SHP77 (cell line): ENCODE data around the gene HTR6.

Experiments
- DNase-seq, 2 experiments: peaks; one replicate each; lab custom pipeline; 2025; lab: John Stamatoyannopoulos, UW

Gene HTR6

DNA sequence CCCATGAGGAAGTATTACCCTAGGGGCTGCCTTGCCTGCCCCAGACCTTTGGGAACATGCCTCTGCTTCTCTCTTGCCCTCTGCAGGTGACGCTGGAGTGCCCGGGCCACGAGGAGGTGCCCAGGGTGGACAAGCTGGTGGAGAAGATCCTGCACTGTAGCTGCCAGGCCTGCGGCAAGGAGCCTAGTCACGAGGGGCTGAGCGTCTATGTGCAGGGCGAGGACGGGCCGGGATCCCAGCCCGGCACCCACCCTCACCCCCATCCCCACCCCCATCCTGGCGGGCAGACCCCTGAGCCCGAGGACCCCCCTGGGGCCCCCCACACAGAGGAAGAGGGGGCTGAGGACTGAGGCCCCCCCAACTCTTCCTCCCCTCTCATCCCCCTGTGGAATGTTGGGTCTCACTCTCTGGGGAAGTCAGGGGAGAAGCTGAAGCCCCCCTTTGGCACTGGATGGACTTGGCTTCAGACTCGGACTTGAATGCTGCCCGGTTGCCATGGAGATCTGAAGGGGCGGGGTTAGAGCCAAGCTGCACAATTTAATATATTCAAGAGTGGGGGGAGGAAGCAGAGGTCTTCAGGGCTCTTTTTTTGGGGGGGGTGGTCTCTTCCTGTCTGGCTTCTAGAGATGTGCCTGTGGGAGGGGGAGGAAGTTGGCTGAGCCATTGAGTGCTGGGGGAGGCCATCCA, 7.8 kb upstream of the HTR6 start:
- no peak for DNase-seq

DNA sequence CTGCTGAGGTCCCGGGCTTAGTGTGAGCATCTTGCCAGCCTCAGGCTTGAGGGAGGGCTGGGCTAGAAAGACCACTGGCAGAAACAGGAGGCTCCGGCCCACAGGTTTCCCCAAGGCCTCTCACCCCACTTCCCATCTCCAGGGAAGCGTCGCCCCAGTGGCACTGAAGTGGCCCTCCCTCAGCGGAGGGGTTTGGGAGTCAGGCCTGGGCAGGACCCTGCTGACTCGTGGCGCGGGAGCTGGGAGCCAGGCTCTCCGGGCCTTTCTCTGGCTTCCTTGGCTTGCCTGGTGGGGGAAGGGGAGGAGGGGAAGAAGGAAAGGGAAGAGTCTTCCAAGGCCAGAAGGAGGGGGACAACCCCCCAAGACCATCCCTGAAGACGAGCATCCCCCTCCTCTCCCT, 7.2 kb upstream of the HTR6 start:
- no peak for DNase-seq

DNA sequence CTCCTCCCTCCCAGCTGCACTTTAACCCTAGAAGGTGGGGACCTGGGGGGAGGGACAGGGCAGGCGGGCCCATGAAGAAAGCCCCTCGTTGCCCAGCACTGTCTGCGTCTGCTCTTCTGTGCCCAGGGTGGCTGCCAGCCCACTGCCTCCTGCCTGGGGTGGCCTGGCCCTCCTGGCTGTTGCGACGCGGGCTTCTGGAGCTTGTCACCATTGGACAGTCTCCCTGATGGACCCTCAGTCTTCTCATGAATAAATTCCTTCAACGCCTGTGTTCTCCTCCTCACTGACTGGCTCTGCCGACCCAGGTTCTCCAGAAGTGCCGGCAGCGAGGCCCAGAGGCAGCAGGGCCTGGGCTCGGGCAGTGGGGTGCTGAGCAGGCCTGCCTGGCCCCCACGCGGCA, 6.5 kb upstream of the HTR6 start:
- no peak for DNase-seq

DNA sequence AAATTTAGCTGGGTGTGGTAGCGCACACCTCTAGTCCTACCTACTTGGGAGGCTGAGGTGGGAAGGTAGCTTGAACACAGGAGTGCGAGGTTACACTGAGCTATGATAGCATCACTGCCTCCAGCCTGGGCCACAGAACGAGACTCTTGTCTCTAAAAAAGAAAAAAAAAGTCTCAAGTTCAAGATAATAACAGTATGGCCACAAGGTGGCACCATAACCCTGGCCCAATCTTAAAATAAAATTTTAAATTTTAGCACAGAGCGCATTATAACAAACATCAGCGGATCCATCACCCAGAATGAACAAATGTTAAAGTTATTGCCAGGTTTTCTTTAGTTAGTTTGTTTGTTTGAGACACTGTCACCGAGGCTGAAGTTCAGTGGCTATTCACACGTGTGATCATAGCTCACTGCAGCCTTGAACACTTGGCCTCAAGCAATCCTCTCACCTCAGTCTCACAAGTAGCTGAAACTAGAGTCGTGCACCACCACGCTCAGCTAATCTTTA, 2.9 kb upstream of the HTR6 start:
- no peak for DNase-seq

DNA sequence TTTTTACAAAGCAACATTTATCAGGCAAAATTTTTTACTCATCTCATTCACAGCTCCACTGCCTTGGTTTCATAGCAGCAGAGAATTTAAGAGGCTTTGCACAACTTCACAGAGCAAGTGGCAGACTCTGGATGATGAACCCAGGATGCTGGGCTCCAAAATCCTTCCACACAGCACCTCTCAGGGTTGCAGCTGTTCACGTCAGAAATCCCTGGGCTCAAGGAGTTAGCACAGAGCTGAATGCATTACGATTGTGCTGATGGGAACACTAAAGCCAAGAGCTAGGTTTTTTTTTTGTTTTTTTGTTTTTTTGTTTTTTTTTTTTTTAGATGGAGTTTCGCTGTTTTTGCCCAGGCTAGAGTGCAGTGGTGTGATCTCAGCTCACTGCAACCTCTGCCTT, 2.4 kb upstream of the HTR6 start:
- no peak for DNase-seq

DNA sequence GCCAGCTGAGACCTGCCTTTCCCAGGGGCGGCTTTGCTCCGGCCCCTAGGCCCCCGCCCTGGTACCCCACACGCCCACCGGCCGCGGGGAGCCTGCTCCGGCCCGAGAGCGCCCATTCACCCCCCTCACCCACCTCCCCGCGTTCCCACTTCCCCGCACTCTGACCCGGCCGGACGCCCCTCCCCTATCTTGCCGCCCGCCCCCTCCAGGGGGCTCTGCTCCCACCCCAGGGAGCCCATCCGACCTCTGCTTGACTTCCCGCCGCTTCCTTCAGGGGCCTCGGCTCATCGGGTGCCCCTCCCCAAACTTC, 466 bp downstream of the HTR6 start:
- no peak for DNase-seq

DNA sequence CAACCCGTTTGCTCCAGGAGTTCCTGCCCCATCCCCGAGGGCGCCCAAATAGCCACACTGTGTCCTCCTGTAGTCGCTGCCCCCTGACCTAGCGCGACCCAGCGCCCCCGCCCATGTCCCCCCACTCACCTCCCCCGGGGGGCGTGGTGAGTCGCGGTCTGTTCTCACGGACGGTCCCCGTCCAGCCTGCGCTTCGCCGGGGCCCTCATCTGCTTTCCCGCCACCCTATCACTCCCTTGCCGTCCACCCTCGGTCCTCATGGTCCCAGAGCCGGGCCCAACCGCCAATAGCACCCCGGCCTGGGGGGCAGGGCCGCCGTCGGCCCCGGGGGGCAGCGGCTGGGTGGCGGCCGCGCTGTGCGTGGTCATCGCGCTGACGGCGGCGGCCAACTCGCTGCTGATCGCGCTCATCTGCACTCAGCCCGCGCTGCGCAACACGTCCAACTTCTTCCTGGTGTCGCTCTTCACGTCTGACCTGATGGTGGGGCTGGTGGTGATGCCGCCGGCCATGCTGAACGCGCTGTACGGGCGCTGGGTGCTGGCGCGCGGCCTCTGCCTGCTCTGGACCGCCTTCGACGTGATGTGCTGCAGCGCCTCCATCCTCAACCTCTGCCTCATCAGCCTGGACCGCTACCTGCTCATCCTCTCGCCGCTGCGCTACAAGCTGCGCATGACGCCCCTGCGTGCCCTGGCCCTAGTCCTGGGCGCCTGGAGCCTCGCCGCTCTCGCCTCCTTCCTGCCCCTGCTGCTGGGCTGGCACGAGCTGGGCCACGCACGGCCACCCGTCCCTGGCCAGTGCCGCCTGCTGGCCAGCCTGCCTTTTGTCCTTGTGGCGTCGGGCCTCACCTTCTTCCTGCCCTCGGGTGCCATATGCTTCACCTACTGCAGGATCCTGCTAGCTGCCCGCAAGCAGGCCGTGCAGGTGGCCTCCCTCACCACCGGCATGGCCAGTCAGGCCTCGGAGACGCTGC, 1.1 kb downstream of the HTR6 start:
- DNase-seq = no peak

DNA sequence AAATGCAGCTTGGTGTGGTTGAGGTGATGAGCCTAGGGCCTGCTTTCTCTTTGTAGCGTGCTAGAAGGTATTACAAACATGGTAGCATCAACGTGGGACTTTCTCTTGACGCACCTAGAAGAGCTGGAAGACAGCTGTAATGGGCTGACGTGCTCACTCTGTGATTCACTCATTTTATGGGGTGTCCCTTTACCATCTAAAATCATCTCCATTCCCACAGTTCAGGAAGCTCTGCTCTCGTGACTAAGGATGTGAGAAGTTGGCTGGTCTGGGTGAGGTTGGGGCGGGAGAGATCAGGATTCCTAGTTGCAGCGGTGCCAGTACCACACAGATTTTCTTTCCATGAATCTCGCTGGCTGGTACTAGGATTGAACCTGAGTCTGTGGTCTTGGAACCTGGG, 4.2 kb downstream of the HTR6 start:
- DNase-seq = no peak

DNA sequence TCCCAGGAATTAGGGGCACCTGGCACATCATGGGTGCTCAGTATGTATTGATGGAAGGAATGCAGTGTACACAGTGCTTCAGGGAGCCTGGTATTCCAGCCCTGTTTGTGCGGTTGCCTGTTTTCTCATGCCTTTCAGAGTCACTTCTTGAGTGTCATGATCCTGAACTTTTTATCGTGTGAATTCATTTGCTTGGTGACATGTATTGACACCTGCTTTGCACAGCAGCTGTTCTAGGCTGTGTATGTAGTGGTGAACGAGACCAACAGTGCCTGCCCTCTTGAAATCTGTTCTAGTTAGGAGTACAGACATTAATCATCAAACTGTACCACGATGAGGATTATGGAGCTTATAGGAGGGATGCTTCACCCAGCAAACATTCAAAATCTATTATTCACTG, 6.1 kb downstream of the HTR6 start:
- no peak for DNase-seq

DNA sequence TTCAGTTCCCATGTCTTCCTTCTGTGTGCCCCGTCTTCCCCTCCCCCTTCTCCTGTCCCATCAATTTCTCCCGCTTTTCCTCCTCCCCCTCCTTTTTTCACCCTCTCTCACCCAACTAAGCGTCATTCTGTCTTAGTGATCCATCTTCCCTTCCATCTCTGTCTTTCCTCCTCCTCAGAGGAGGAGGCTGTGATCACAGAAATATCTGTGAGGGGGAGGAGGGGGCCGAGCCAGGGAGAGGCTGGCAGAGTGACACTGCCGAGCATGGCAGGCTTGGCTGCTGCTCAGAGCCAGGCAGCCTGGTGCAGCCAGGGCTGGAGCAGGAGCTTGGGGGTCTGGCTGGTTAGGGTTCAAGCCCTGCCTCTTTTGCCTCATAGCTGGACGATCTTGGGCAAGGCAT, 7.6 kb downstream of the HTR6 start:
- DNase-seq = no peak

DNA sequence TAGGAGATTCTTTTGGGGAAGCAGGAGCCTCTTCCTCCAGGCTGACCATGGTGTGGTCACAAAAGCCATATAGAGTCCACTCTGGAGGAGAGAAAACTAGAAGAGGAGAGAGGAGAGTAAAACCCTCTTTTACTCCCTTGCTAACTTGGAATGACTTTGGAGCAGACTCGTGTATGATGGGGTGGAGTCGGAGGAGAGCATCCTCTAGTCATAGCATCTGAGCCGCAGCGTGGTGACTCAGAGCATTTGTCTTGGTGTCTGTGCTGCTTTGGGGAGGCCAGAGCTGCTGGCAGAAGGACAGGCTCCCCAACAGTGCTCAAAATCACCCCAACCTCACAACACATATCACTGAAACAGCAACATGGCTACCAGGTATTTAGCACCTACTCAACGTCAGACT, 11.1 kb downstream of the HTR6 start:
- no peak for DNase-seq

DNA sequence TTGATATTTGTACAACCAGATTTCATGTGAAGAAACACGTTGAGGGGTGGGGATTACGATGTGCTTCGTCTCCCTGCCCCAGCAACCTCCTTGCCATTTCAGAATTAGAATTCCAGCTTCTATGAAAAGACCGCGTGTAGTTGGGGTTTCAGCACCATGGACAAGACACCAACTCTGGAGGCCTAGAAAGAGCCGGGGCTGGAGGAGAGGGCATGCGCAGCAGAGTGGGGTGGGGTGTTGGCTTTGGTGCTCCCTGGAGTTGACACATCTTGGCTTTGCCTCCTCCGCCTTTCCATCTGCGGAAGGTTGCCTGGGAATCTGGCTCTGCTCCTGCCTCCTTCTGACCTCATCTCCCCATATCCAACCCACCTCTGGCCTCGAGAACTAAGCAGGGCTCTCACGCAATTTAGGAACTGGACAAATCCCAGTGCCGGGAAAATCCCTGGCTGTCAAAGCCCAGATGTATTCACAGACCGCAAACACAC, 11.8 kb downstream of the HTR6 start:
- DNase-seq = no peak

DNA sequence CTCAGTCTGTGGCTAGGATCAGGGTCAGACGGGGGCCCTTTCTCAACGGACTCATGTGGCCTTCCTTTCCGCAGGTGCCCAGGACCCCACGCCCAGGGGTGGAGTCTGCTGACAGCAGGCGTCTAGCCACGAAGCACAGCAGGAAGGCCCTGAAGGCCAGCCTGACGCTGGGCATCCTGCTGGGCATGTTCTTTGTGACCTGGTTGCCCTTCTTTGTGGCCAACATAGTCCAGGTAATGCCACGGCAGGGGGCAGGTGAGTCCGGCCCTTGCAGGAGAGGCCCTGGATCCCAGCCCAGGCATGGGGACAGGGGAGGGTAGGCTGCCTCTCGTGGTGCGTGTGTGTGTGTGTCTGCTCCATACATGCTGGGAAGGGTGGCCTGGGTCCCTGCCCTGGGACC, 13.8 kb downstream of the HTR6 start:
- no peak for DNase-seq

DNA sequence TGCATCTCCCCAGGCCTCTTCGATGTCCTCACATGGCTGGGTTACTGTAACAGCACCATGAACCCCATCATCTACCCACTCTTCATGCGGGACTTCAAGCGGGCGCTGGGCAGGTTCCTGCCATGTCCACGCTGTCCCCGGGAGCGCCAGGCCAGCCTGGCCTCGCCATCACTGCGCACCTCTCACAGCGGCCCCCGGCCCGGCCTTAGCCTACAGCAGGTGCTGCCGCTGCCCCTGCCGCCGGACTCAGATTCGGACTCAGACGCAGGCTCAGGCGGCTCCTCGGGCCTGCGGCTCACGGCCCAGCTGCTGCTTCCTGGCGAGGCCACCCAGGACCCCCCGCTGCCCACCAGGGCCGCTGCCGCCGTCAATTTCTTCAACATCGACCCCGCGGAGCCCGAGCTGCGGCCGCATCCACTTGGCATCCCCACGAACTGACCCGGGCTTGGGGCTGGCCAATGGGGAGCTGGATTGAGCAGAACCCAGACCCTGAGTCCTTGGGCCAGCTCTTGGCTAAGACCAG, 14.3 kb downstream of the HTR6 start:
- no peak for DNase-seq

DNA sequence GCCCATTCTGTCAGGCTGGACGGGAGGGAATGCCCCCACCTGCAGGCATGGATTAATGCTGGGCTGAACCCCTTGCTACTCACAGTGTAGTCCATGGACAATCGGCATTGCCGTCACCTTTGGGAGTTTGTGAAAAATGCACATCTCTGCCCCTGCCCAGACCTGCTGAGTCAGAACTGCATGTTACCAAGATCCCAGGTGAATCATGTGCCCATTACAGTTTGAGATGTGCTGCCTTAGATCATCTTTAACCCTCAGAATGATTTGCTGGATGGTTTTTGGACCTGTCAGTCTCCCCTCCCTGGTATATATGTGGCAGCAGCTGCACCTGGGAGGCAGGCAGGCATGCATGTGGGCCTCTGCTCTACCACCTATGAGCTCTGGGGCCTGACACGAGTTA, 15.0 kb downstream of the HTR6 start:
- DNase-seq = no peak

DNA sequence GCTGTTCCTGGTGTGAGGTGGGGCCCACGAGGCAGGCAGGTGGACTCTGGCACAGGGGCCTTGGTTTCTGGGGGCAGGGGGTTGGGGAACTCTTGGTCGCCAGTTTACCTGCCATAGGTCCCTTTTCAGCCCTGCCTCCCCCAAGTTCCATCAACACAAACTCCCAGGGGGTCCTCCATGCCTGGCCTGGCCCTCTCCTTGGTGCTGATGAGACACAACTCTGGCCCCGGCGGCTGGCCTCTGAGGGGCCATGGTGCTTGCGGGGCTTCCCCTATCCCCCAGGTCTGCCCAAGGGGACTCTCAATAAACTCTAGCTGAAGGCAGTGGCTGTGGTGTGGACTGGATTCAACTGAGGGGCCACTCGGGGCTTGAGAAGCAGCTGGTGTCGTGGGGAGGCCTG, 16.0 kb downstream of the HTR6 start:
- no peak for DNase-seq

DNA sequence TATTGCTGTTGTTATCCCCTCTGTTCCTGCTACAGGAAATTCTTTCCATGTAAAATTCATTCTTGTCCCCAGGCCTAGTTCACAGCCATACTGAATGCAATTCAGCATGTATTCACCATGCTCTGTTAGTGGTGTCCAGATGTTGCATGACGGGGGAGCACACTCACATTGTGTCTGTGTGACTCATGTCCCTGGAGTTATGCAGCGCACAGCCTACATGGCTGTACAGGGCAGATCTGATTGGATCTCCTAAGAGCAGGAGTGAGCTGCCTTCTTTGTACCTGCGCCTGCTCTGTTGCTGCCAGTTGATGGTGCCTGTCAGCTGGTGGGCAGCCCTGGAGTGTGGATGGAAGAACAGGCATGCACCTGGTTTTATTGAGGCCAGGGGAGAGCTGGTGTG, 17.6 kb downstream of the HTR6 start:
- no peak for DNase-seq

DNA sequence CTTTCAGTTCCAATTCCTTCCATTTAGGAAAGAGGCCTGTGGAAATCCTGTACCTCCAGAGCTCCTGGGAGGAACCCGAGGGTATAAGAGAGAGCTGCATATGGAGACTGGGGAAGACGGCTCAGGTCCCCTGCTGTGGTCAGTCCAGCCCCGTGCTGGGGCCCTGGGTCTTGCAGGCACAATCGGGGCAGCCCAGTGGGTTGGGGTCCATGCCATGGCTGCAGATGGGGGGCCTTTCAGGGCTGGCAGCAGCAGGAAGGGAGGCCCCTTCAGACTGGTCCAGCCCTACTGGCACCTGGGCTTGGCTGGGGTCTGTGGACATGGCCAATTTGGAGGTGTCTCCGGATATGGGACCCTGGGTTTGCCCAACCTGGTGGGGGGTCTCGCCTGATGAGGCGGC, 18.2 kb downstream of the HTR6 start:
- no peak for DNase-seq

DNA sequence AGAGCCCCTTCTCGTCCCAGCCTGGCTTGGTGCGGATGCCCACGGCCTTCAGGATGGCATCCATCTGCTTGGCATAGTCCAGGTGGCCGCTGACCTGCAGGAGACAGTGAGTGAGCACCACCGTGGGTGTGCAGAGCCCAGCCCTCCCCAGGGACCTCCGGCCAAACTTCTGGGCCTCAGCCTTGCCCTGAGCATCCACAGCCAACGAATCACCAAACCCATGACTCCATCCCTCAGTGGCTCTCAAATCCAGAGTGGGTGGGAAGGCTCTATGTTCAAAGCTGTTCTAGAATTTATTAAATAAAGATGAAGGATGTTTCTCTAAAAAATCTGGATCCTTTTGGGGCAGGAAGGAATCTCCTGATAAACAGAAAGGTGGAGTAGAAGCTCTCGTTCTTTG, 18.7 kb downstream of the HTR6 start:
- DNase-seq = no peak

DNA sequence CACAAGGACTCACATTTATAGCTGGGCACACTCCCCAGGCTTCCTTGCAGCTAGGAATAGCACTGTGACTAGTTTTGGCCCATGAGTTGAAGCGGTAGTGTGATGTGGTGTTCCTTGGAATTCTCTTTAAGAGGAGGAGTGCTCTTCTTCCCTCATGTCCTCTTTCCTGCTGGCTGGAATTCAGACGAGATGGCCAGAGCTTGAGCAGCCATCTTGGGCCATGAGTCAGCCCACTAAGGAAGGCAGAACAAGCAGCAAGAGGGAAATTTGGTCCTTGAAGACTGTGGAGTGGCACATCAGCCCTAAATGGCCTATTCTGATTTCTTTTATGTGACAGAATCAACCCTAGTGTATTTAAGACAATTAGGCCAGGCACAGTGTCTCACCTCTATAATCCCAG, 20.0 kb downstream of the HTR6 start:
- no peak for DNase-seq

DNA sequence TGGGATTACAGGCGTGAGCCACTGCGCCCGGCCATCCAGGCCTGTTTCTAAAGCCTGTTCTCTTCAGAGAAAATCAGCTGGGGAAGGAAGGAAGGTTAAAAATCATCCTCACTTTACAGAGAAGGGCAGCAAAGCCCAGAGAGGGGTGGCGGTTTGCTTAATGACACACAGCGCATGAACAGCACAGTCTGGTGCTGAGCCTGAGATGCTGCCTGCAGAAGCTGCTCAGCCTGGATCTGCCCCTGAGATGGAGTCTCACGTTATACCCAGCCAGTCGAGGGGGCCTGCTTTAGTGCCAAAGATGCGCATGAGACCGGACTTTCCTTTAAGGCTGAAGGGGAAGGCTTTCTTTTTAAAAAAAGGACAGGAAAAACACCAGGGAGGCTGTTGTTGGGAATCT, 21.3 kb downstream of the HTR6 start:
- no peak for DNase-seq

DNA sequence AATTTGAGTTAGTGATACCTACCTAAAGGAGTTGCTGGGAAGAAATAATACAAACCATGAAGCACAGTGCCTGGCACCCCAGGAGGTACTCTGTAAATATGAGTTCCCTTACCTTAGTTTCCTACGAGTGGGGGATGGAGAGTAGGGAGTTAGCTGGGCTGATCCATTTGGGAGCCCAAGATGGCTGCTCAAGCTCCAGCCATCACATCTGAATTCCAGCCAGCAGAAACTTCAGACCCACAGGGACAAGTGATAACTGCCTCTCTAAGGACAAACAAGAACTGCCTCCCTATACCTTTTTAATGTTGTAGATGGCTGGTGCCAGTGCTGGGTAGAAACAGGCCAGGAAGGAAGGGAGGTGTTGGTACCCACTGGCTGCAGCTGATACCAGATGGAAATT, 22.7 kb downstream of the HTR6 start:
- DNase-seq = no peak
